Measurements from ENCODE around the gene HEATR9.

- TF ChIP-seq CTCF (IDR thresholded peaks at IDR 0.05; ENCODE audit: low read depth, low read length) (no peak), MAX (IDR thresholded peaks at IDR 0.05; ENCODE audit: low read depth, low read length) (no peak)
These were observed 6.5 kb upstream of the HEATR9 start for GRCh38 chr17:35875072-35875799.

Measured in NB4 (cell line).